Hepatocyte (in vitro differentiated cells): Measurements from ENCODE around the gene SCFD2. TPM values are rescaled to one million over a fixed set of nuclear protein-coding genes. Genes with fewer than 3 reads are reported as not detected.

ENCODE experiments used
- DNase-seq: peaks from one replicate; pipeline ENCODE4 v3.0.0-alpha.2; 2016; ENCODE audit warnings: low spot score
- H2AFZ ChIP-seq: fragments of 200-600 bp; sonication (generic); 2 replicates; pipeline ENCODE4 v1.6.0; 2016; ENCODE audit warnings: antibody characterized with exemption, mild to moderate bottlenecking
- H3K27ac ChIP-seq: fragments of 200-600 bp; sonication (generic); 2 replicates; pipeline ENCODE4 v1.5.1; 2016; ENCODE audit warnings: mild to moderate bottlenecking
- H3K27me3 ChIP-seq: fragments of 200-600 bp; sonication (generic); 2 replicates; pipeline ENCODE4 v1.6.1; 2016
- H3K36me3 ChIP-seq: fragments of 200-600 bp; sonication (generic); replicated peaks from 2 replicates; pipeline ENCODE4 v1.5.1; 2016; ENCODE audit warnings: low read depth; ENCODE audit not compliant: insufficient read depth
- H3K4me1 ChIP-seq: fragments of 200-600 bp; sonication (generic); 2 replicates; pipeline ENCODE4 v1.5.1; 2016; ENCODE audit warnings: mild to moderate bottlenecking, moderate library complexity; ENCODE audit not compliant: insufficient read depth
- H3K4me2 ChIP-seq: fragments of 200-600 bp; sonication (generic); 2 replicates; pipeline ENCODE4 v1.6.0; 2016
- H3K4me3 ChIP-seq: fragments of 200-600 bp; sonication (generic); 2 replicates; pipeline ENCODE4 v1.5.1; 2016; ENCODE audit warnings: mild to moderate bottlenecking
- H3K79me2 ChIP-seq: fragments of 200-600 bp; sonication (generic); 2 replicates; pipeline ENCODE4 v1.6.0; 2017; ENCODE audit warnings: mild to moderate bottlenecking
- H3K9me2 ChIP-seq: fragments of 200-600 bp; sonication (generic); replicated peaks from 2 replicates; pipeline ENCODE4 v1.6.0; 2017; ENCODE audit warnings: mild to moderate bottlenecking; ENCODE audit not compliant: insufficient read depth
- H3K9me3 ChIP-seq: fragments of 200-600 bp; sonication (generic); 2 replicates; pipeline ENCODE4 v1.5.1; 2016; ENCODE audit warnings: low read depth, mild to moderate bottlenecking
- H4K20me1 ChIP-seq: fragments of 200-600 bp; sonication (generic); 2 replicates; pipeline ENCODE4 v1.6.0; 2016; ENCODE audit warnings: mild to moderate bottlenecking; ENCODE audit not compliant: insufficient read depth, poor library complexity, severe bottlenecking
- EZH2 ChIP-seq: fragments of 200-600 bp; sonication (generic); IDR thresholded peaks from 2 replicates; pipeline ENCODE4 v1.6.1; 2016; ENCODE audit warnings: antibody characterized with exemption, mild to moderate bottlenecking, borderline replicate concordance
- EZH2phosphoT487 ChIP-seq: fragments of 200-600 bp; sonication (generic); IDR thresholded peaks from one replicate; pipeline ENCODE4 v1.6.1; 2018; ENCODE audit warnings: antibody characterized with exemption, mild to moderate bottlenecking, low read depth, moderate library complexity; ENCODE audit not compliant: unreplicated experiment, severe bottlenecking
- WGBS: methylation state at CpG from one replicate; pipeline ENCODE4 v1.1.6; 2016; ENCODE audit warnings: low lambda C conversion rate; ENCODE audit errors: missing lambda C conversion rate; 5-methylcytosine and 5-hydroxymethylcytosine counted together
- polyA plus RNA-seq: library from polyadenylated mRNA; unstranded; fragments of >200 nt; fragmentation: Nextera tagmentation; extraction: Ambion mirVana; gene quantifications from 2 replicates; pipeline ENCODE4 v1.2.1, GENCODE V29; 2016
- total RNA-seq: library from RNA; depleted of rRNA; stranded (reverse); fragments of >200 nt; gene quantifications from 2 replicates; pipeline ENCODE4 v1.2.3, GENCODE V29; 2014
- TF ChIP-seq, protein P1 (sequence below): fragments of 200-600 bp; sonication (generic); IDR thresholded peaks from 2 replicates; pipeline ENCODE4 v1.5.1; 2016; ENCODE audit warnings: antibody characterized with exemption, mild to moderate bottlenecking; ENCODE audit not compliant: poor library complexity

SCFD2 gene
- total and polyA plus RNA-seq, 2 experiments from 2014 or later: 8.4 to 15.7 TPM

DNA sequence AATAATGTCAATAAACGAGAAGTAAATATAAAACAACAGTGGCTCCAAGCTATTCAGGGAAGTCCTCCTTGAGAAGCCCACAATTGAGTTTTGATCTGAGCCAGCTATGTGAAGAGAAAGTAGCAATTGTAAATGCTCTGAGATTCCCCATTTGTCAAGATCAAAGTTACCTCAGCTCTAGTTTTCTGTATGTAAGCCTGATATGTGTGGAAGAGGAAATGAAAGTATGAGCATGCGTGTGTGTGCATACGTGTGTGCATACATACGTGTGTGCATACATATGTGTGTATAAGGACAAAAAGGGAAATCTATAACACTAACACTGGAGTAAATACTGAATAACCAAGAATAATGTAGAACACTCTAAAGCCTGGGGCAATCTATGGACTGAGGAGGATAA lies 130.3 kb downstream of the SCFD2 start:
- no peaks in the 10 kb centered on the region for H3K9me3 ChIP-seq
- 94% methylated on average over 4 of the region's 4 CpGs for WGBS
- no peaks in the 10 kb centered on the region for H3K36me3 ChIP-seq
- H3K27me3 ChIP-seq: no peaks in the 10 kb centered on the region
- H3K79me2 ChIP-seq: no peaks in the 10 kb centered on the region
- H3K27ac ChIP-seq: no peak overlapping the region
- DNase-seq: no peak
- H4K20me1 ChIP-seq: no peaks in the 10 kb centered on the region
- no peak overlapping the region for H3K4me3 ChIP-seq
- H3K4me1 ChIP-seq: no peaks in the 10 kb centered on the region
- no peaks in the 10 kb centered on the region for H3K9me2 ChIP-seq
- TF ChIP-seq EZH2 (no peak), EZH2phosphoT487 (no peak)
- TF ChIP-seq, protein P1, sequence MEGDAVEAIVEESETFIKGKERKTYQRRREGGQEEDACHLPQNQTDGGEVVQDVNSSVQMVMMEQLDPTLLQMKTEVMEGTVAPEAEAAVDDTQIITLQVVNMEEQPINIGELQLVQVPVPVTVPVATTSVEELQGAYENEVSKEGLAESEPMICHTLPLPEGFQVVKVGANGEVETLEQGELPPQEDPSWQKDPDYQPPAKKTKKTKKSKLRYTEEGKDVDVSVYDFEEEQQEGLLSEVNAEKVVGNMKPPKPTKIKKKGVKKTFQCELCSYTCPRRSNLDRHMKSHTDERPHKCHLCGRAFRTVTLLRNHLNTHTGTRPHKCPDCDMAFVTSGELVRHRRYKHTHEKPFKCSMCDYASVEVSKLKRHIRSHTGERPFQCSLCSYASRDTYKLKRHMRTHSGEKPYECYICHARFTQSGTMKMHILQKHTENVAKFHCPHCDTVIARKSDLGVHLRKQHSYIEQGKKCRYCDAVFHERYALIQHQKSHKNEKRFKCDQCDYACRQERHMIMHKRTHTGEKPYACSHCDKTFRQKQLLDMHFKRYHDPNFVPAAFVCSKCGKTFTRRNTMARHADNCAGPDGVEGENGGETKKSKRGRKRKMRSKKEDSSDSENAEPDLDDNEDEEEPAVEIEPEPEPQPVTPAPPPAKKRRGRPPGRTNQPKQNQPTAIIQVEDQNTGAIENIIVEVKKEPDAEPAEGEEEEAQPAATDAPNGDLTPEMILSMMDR: no peak
- no peak overlapping the region for H3K4me2 ChIP-seq
- H2AFZ ChIP-seq: no peak overlapping the region

DNA sequence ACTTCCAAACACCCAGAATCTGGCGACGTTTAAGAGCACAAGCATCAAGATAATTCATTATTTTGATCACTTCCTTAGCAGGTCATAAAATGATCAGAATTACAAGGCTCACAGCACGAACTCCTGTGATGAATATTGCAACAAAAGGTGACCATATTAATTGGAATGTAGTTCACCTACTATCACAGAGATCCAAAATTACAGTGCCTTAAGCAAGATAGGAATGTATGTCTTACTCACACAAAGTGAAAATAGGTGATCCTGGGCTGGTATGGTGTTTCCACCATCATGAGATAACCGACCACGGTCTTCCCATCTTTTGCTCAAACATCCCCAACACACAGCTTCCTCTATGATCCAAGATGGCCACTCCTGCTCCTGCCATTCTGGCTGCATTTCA lies 131.2 kb downstream of the SCFD2 start:
- H3K27me3 ChIP-seq: no peaks in the 10 kb centered on the region
- no peaks in the 10 kb centered on the region for H3K79me2 ChIP-seq
- no peaks in the 10 kb centered on the region for H3K9me3 ChIP-seq
- no peaks in the 10 kb centered on the region for H3K36me3 ChIP-seq
- no peak overlapping the region for H2AFZ ChIP-seq
- H3K4me2 ChIP-seq: no peak overlapping the region
- no peaks in the 10 kb centered on the region for H3K4me1 ChIP-seq
- TF ChIP-seq EZH2 (no peak), EZH2phosphoT487 (no peak)
- TF ChIP-seq, protein P1: no peak
- no peak overlapping the region for H3K27ac ChIP-seq
- no peaks in the 10 kb centered on the region for H4K20me1 ChIP-seq
- no peak for DNase-seq
- H3K4me3 ChIP-seq: no peak overlapping the region
- no peaks in the 10 kb centered on the region for H3K9me2 ChIP-seq
- WGBS: 91% methylated on average over 5 of the region's 5 CpGs

DNA sequence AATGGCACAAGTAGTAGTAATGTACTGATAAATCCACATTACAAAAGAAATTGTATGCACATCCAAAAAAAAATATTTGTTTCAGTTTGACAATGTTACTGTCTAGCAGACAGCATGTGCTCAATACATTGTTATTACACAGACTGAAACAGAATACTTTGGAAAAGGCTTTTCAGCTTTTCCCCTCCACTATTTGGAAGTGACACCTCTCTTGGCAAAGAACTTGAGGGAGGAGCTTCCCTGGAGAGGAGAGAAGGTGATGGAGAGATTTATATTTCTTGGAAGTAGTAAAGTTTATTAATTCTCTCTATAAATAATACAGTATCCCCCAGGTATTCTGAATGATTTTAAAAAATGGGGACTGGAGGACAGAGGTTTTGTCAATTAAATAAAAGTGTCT lies 131.8 kb downstream of the SCFD2 start:
- Histone ChIP-seq H3K27me3 (no peaks in the 10 kb centered on the region), H3K9me3 (no peaks in the 10 kb centered on the region), H3K4me1 (no peaks in the 10 kb centered on the region), H2AFZ (no peak overlapping the region), H3K4me3 (no peak overlapping the region), H3K79me2 (no peaks in the 10 kb centered on the region), H3K4me2 (no peak overlapping the region), H4K20me1 (no peaks in the 10 kb centered on the region), H3K36me3 (no peaks in the 10 kb centered on the region), H3K9me2 (no peaks in the 10 kb centered on the region), H3K27ac (no peak overlapping the region)
- DNase-seq: no peak
- no peak for TF ChIP-seq EZH2phosphoT487
- TF ChIP-seq, protein P1: no peak
